K562 (cell line): ENCODE results near the gene SLC7A6. TPM values are rescaled to one million over a fixed set of nuclear protein-coding genes. Genes with fewer than 3 reads are reported as not detected.
A peak's percentile ranks its signal among the peaks of the same experiment; 100 is the strongest.

Source experiments
- ATAC-seq: fragments of 200-7000 bp; cut with Tn5 transposase; 3 replicates; pipeline ENCODE4 v1.9.1; 2020; ENCODE audit warnings: moderate library complexity
- BruUV-seq: library from RNA; stranded (reverse); fragments of 400-500 nt; replicated peaks from 2 replicates; lab custom pipeline; 2021; lab: Mats Ljungman, UMichigan
- CTCF ChIA-PET: fragments of 300-600 bp; formaldehyde crosslinking; extraction: SDS; loops from one replicate; lab custom pipeline; 2021; ENCODE audit warnings: low intra/inter-chr PET ratio; lab: Yijun Ruan, JAX
- POLR2A ChIA-PET: fragments of 300-600, 350-650 bp; sonication (Branson Sonifier 250); formaldehyde crosslinking; extraction: SDS; loops from one replicate; lab custom pipeline; 2021; ENCODE audit warnings: antibody characterized with exemption, inconsistent platforms; lab: Yijun Ruan, JAX
- DNase-seq, 4 experiments: peaks; one replicate each; pipeline versions ENCODE4 v3.0.0 to v3.0.0-alpha.2; 2011 to 2018; ENCODE audit warnings: low spot score in 3 of 4, mixed read lengths in 3 of 4; ENCODE audit errors: extremely low read depth in 1 of 4
- FAIRE-seq: peaks from 2 replicates; lab custom pipeline; 2011; peaks lifted over from hg19 to GRCh38; lab: Jason Lieb, UNC
- H2AFZ ChIP-seq: 2 replicates; pipeline ENCODE4 v1.6.0; 2011; ENCODE audit warnings: low read depth, low read length, control low read depth, inconsistent platforms
- H3K27ac ChIP-seq: fragments of 200-600 bp; 3 replicates; pipeline ENCODE4 v1.8.0; 2011; ENCODE audit warnings: low read depth, mild to moderate bottlenecking, control low read depth, inconsistent platforms, low read length, moderate library complexity, mixed read lengths; ENCODE audit errors: extremely low read depth
- H3K27me3 ChIP-seq, 2 experiments: fragments of 300-600 bp in 1 of 2; 2 replicates in 1 of 2; 3 replicates in 1 of 2; pipeline versions ENCODE4 v1.6.0 to v1.8.0; 2011; ENCODE audit warnings: inconsistent platforms in 2 of 2, low read length in 2 of 2, mild to moderate bottlenecking in 1 of 2, mixed read lengths in 1 of 2, moderate library complexity in 1 of 2; ENCODE audit not compliant: control insufficient read depth in 2 of 2, insufficient read depth in 2 of 2
- H3K36me3 ChIP-seq: fragments of 300-600 bp; 3 replicates; pipeline ENCODE4 v1.8.0; 2011; ENCODE audit warnings: mild to moderate bottlenecking, low read length, inconsistent platforms; ENCODE audit not compliant: control insufficient read depth, insufficient read depth
- H3K4me1 ChIP-seq, 2 experiments: fragments of 200-600 bp in 1 of 2; replicated peaks in 1 of 2; 2 replicates in 1 of 2; 3 replicates in 1 of 2; pipeline versions ENCODE4 v1.5.1 to v1.8.0; 2011; ENCODE audit warnings: inconsistent platforms in 2 of 2, low read length in 2 of 2, mild to moderate bottlenecking in 1 of 2, mixed read lengths in 1 of 2, moderate library complexity in 1 of 2; ENCODE audit not compliant: control insufficient read depth in 2 of 2, insufficient read depth in 2 of 2
- H3K4me2 ChIP-seq: 2 replicates; pipeline ENCODE4 v1.6.1; 2011; ENCODE audit warnings: low read length, control low read depth, inconsistent platforms, mixed read lengths; ENCODE audit not compliant: insufficient read depth
- H3K4me3 ChIP-seq: fragments of 200-600 bp; sonication (generic), shearing (Covaris generic); 2 replicates; pipeline ENCODE4 v1.5.1; 2016; ENCODE audit warnings: control low read depth, inconsistent platforms
- H3K79me2 ChIP-seq: fragments of 200-600 bp; 3 replicates; pipeline ENCODE4 v1.8.0; 2011; ENCODE audit warnings: low read length, inconsistent platforms; ENCODE audit not compliant: control insufficient read depth, insufficient read depth
- H3K9ac ChIP-seq, 2 experiments: 2 replicates each; pipeline versions ENCODE4 v1.6.0 to v1.6.1; 2011; ENCODE audit warnings: low read depth in 2 of 2, low read length in 2 of 2, control low read depth in 1 of 2, inconsistent platforms in 1 of 2, mild to moderate bottlenecking in 1 of 2, mixed read lengths in 1 of 2; ENCODE audit not compliant: insufficient read depth in 1 of 2
- H3K9me1 ChIP-seq: one replicate; pipeline ENCODE4 v1.6.0; 2011; ENCODE audit warnings: inconsistent platforms, mild to moderate bottlenecking, low read length, moderate library complexity; ENCODE audit not compliant: control insufficient read depth, insufficient read depth
- H3K9me3 ChIP-seq: replicated peaks from 2 replicates; pipeline ENCODE4 v1.5.1; 2011; ENCODE audit warnings: low read depth, low read length, inconsistent platforms; ENCODE audit not compliant: control insufficient read depth, insufficient read depth
- H4K20me1 ChIP-seq: replicated peaks from 2 replicates; pipeline ENCODE4 v1.6.1; 2011; ENCODE audit warnings: low read length, inconsistent platforms, mixed read lengths; ENCODE audit not compliant: control insufficient read depth, insufficient read depth
- ATF2 ChIP-seq: sonication (generic); formaldehyde crosslinking; IDR thresholded peaks from 2 replicates; pipeline ENCODE4 v1.8.1; 2022; ENCODE audit warnings: missing genetic modification reagents
- BHLHE40 ChIP-seq: IDR thresholded peaks from 2 replicates; pipeline ENCODE4 v1.6.1; 2011; ENCODE audit warnings: low read length, improper control_type of control experiment
- CEBPB ChIP-seq: fragments of 450-650 bp; IDR thresholded peaks from 2 replicates; pipeline ENCODE4 v1.6.1; 2016; ENCODE audit warnings: missing genetic modification characterization, missing compliant biosample characterization
- FIP1L1 ChIP-seq: fragments of 200-400 bp; formaldehyde crosslinking; IDR thresholded peaks from 2 replicates; pipeline ENCODE4 v1.6.1; 2018; ENCODE audit warnings: mild to moderate bottlenecking, low read depth, low read length; ENCODE audit not compliant: poor library complexity, severe bottlenecking
- GABPB1 ChIP-seq: sonication (generic); formaldehyde crosslinking; IDR thresholded peaks from 2 replicates; pipeline ENCODE4 v1.8.0; 2022; ENCODE audit warnings: mild to moderate bottlenecking, missing genetic modification reagents
- HNRNPLL ChIP-seq: fragments of 200-400 bp; formaldehyde crosslinking; IDR thresholded peaks from 2 replicates; pipeline ENCODE4 v1.6.1; 2017; ENCODE audit warnings: low read length, low read depth, mild to moderate bottlenecking; ENCODE audit not compliant: poor library complexity, severe bottlenecking
- KAT7 ChIP-seq: sonication (generic); formaldehyde crosslinking; IDR thresholded peaks from 2 replicates; pipeline ENCODE4 v1.8.0; 2022; ENCODE audit warnings: missing genetic modification reagents, mild to moderate bottlenecking, borderline replicate concordance
- ZBTB11 ChIP-seq, 3 experiments: fragments of 200-800 bp in 1 of 3; fragments of 250-450 bp in 1 of 3; fragments of 450-650 bp in 1 of 3; sonication (Bioruptor Pico) in 1 of 3; sonication (Bioruptor generic) in 1 of 3; formaldehyde crosslinking in 1 of 3; IDR thresholded peaks; 2 replicates each; pipeline versions ENCODE4 v1.6.1 to v1.8.0; 2016 to 2022; ENCODE audit warnings: mild to moderate bottlenecking in 2 of 3, missing genetic modification characterization in 2 of 3, missing compliant biosample characterization in 1 of 3, moderate library complexity in 1 of 3
- ZKSCAN3 ChIP-seq: fragments of 250-450 bp; sonication (Bioruptor Pico); IDR thresholded peaks from 2 replicates; pipeline ENCODE4 v1.4.0; 2020
- ZNF165 ChIP-seq: fragments of 250-450 bp; sonication (Bioruptor Pico); IDR thresholded peaks from 2 replicates; pipeline ENCODE4 v1.4.0; 2020; ENCODE audit warnings: borderline replicate concordance
- ZNF197 ChIP-seq: fragments of 200-800 bp; sonication (Bioruptor generic); IDR thresholded peaks from 2 replicates; pipeline ENCODE4 v1.6.1; 2016; ENCODE audit warnings: low read depth, missing genetic modification characterization, missing compliant biosample characterization
- ZNF79 ChIP-seq: fragments of 250-450 bp; sonication (Bioruptor Pico); IDR thresholded peaks from 2 replicates; pipeline ENCODE4 v1.4.0; 2020; ENCODE audit warnings: low read depth, mild to moderate bottlenecking, moderate library complexity
- WGBS: fragments of 100-300 bp; shearing (Covaris generic); methylation state at CpG from one replicate; pipeline ENCODE4 v1.1.6; 2016; ENCODE audit warnings: low coverage, mixed read lengths; ENCODE audit not compliant: insufficient coverage; ENCODE audit errors: missing lambda C conversion rate; 5-methylcytosine and 5-hydroxymethylcytosine counted together
- in situ Hi-C: fragments of 300-500 bp; cut with MboI; formaldehyde crosslinking; loops from 4 replicates; pipeline ENCODE4 v1.15.0; 2018; ENCODE audit warnings: inconsistent platforms, mixed read lengths
- intact Hi-C: fragments of 100-400 bp; cut with micrococcal nuclease; formaldehyde crosslinking; loops from 2 replicates; pipeline ENCODE4 v1.14.2; 2022
- polyA plus RNA-seq, 8 experiments: library from polyadenylated mRNA; depleted of rRNA in 4 of 8; stranded (reverse) in 5 of 8; unstranded in 3 of 8; fragments of >200 nt; fragmentation: Nextera tagmentation in 2 of 8; fragmentation: Illumina TruSeq in 1 of 8; extraction: Ambion mirVana in 2 of 8; extraction: Trizol in 1 of 8; gene quantifications; 2 replicates each; pipeline versions ENCODE4 v1.2.1 to v1.2.3, GENCODE V29; 2011 to 2014; ENCODE audit warnings: inconsistent platforms in 1 of 8, missing spikeins in 1 of 8
- total RNA-seq, 7 experiments: library from RNA; depleted of rRNA in 6 of 7; stranded (reverse); fragments of >200 nt in 6 of 7; fragmentation: Illumina TruSeq in 2 of 7; extraction: Trizol in 2 of 7; gene quantifications; 2 replicates each; pipeline versions ENCODE4 v1.2.1 to v1.2.3, GENCODE V29; 2011 to 2021; ENCODE audit warnings: low replicate concordance in 1 of 7

SLC7A6 gene
- total and polyA plus RNA-seq, 9 of the 15 experiments (the other 6 are each of a cell fraction or from before 2014, with no cell fraction given), result 12.6 to 60.1 (median 29.8) TPM

GRCh38 chr16:68233835-68234187, 30.5 kb upstream of the SLC7A6 start:
- 0 out of 2 replicates have a peak, but pooled peaks have one; percentile 25 for TF ChIP-seq CEBPB (tag)
- TF ChIP-seq ZNF197, result no peak
- no peak for TF ChIP-seq GABPB1 (CRISPR knock-in tag)
- TF ChIP-seq BHLHE40, result no peak
- no peak for TF ChIP-seq KAT7 (CRISPR knock-in tag)
- TF ChIP-seq ZNF79 (CRISPR knock-in tag), result no peak
- TF ChIP-seq ATF2, result no peak
- TF ChIP-seq ZNF165, result no peak
- TF ChIP-seq ZKSCAN3 (CRISPR knock-in tag), result no peak
- TF ChIP-seq ZBTB11 (CRISPR knock-in tag; IDR thresholded peaks at IDR 0.05), result 0 out of 6 replicates have a peak, but pooled peaks of 1 of the 3 experiments have one; percentile 56
- no peak for TF ChIP-seq FIP1L1
- TF ChIP-seq HNRNPLL, result no peak
- BruUV-seq, result no TSS peak
- WGBS, result 98% methylated on average over 6 of the region's 8 CpGs
- Histone ChIP-seq H3K9ac (no peak overlapping the region), H3K9me3 (peaks cover 5% of the 10 kb centered on the region), H3K4me1 (peaks cover 0 to 19% of the 10 kb centered on the region in 2 experiments; a peak in 1 of 5 replicates), H2AFZ (no peak overlapping the region), H4K20me1 (no peaks in the 10 kb centered on the region; the same call in 1 of the 2 replicates), H3K27ac (no peak overlapping the region), H3K27me3 (no peaks in the 10 kb centered on the region), H3K4me2 (no peak overlapping the region), H3K36me3 (peaks cover 30% of the 10 kb centered on the region; the same call in 2 of the 3 replicates), H3K4me3 (no peak overlapping the region), H3K79me2 (no peaks in the 10 kb centered on the region; the same call in 2 of the 3 replicates), H3K9me1 (no peaks in the 10 kb centered on the region)
- DNase-seq, result no peak
- ChIA-PET POLR2A (interaction anchor here (0.6 to 0.7 kb wide), 2 partner anchors 77 to 1061 kb away, joined by 3 to 4 read pairs; no protein-coding TSS in a partner anchor), CTCF (no interaction called here)
- intact Hi-C loops (no loop called here), in situ Hi-C loops (no loop called here)
- ATAC-seq, result no peak
- FAIRE-seq, result no peak
